Right forelimb (tissue), 1 donor: ENCODE data around the gene DCN.
A peak's percentile ranks its signal among the peaks of the same experiment; 100 is the strongest.

Experiments used
- DNase-seq: peaks from one replicate; pipeline ENCODE4 v3.0.0-alpha.2; 2018

DCN gene

GRCh38 chr12:91185421-91185820, 2.8 kb upstream of the DCN start:
- no peak for DNase-seq

- DNase-seq, result no peak
Measured at GRCh38 chr12:91183551-91183950, 934 bp upstream of the DCN start.

DNA sequence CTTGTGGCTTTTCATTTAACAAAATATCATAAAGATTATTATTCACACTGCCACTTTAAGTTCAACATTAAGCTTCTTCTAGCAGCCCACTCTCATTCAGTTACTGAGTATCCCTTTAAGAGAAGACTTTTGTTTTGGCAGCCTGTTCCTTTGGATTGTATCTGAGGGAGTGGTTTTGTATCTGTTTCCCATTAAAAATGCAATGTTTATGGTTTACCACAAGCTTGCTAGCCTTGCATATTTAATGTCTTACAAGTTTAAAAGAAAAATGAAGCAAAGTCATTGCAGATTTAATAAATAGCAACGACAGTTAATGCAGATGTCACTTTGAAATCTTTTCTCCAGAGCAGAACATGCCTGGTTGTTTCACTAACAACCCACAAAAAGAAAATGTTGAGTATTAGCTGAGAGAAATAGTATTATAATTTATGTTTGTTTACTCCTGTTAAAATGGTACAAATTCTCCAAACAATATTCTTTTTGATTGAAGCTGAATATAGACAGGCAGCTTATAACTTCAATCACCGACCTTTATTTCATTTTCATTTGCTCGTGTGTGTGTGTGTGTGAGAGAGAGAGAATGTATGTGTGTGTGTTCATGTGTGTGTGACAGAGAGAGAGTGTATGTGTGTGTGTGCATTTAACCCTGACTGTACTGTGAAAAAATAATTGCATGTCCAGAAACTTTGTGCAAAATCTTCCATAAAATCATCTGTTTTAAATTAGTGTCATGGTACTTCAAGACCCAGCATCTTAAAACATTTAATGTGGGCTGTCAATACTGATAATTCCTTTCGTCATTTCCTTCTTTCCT, 1.8 kb downstream of the DCN start:
- DNase-seq, result no peak

DNA sequence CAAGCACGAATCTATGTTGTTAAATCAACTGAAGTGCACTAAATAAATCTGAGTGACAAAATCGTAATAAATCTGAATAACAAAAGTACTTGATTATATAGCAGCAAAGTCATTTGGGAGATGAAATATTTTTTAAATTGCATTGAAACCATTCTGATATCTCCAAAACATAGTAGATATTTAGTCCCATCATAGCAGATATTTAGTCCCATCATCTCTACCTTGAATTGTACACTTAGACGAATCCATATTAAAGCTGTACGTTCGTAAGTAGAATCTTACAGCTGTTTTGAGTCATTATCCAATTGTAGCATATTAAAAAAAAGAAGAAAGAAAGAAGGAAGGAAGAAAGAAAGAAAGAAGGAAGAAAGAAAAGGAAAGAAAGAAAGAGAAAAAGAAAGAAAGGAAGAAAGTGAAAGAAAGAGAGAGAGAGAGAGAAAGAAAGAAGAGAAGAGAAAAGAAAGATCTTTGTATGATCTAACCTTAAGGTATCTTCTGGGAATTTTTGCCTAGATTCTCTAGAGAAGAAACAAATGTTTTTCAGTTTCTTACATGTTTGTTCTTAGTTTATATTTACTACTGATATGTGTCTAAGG, 2.6 kb downstream of the DCN start:
- DNase-seq, result no peak

GRCh38 chr12:91179315-91179714, 3.3 kb downstream of the DCN start:
- DNase-seq, result peak; percentile 48

DNA sequence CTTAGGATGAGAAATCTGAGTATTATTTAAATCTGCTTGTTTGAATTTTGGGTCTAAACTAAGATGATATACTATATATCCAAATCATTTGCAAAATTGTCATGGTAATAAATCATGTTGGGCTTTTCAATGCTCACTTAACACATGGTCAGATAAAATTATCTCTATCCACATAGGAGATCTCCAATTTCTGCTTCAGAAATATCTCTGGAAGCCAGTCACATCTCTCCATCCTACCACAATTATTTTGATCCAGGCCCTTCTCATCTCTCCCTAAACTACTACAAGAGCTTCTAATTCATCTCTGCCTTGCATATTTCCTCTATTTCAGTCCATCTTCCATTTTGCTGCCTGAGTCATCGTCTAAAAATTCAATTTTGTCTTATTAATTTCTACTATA, 3.8 kb downstream of the DCN start:
- DNase-seq, result no peak

- DNase-seq, result peak; percentile 68
Measured at GRCh38 chr12:91178139-91178561, 4.5 kb downstream of the DCN start.

GRCh38 chr12:91177381-91177780, 5.2 kb downstream of the DCN start:
- no peak for DNase-seq

DNA sequence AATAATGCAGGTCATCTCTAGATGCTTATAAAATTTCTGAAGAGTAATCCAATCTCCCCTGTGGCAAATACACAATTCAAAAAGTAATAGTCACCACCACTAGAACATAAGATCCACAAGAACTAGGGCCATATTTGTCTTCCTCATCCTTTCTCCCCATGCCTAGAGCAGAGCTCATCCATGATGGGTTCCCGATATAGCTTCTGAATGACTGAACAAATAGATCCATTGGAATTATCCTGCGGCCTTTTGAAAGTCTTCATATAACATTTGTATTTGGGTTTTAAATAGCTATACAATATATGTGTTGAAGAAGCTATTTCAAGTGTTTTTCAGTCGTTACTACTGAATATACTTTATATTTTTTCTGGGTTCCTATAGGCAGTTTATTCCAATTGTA, 5.7 kb downstream of the DCN start:
- DNase-seq, result no peak

- no peak for DNase-seq
Measured at GRCh38 chr12:91176358-91176757, 6.3 kb downstream of the DCN start.

GRCh38 chr12:91173124-91173523, 9.5 kb downstream of the DCN start:
- no peak for DNase-seq

- no peak for DNase-seq
Measured at GRCh38 chr12:91172096-91172495, 10.5 kb downstream of the DCN start.

GRCh38 chr12:91171476-91171875, 11.1 kb downstream of the DCN start:
- DNase-seq, result peak; percentile 55

- DNase-seq, result no peak
Measured at GRCh38 chr12:91163116-91163515, 19.5 kb downstream of the DCN start.

DNA sequence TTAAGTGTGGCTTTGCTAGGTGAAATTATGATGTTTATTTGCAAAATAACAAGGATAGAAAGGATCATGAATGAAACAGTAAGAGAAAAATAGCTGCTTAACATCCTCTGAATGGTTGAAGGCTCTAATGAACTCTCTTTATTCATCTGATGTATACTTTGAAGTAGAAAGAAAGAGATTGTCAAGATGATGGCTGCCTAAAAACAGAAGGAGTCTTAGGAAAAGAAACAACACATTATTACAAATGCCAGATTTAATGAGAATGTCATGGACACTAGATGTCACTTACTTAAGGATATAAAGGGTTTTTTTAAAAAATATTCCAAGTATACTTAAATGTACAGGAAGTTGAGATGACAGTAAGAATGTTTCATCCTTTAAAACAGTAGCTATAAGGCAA, 21.6 kb downstream of the DCN start:
- DNase-seq, result no peak

DNA sequence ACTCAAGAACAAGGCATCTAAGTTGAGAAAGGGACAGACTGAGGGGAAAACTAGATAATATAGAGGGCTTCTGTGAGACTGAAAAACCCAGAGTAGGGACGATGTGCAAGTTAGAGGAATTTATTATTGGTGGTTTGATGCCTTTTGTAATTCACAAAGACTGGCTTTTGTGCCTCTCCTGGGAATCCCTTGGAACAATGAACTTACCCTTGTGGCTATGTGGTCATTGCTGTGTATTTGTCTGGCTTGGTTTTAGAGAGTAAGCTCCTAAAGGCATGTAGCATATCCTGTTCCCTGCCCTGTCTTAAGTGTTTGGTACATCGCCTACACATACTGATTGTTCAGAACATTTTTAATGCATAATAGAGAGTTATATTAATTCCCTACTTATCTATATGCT, 26.6 kb downstream of the DCN start:
- no peak for DNase-seq

GRCh38 chr12:91154131-91154530, 28.5 kb downstream of the DCN start:
- no peak for DNase-seq

DNA sequence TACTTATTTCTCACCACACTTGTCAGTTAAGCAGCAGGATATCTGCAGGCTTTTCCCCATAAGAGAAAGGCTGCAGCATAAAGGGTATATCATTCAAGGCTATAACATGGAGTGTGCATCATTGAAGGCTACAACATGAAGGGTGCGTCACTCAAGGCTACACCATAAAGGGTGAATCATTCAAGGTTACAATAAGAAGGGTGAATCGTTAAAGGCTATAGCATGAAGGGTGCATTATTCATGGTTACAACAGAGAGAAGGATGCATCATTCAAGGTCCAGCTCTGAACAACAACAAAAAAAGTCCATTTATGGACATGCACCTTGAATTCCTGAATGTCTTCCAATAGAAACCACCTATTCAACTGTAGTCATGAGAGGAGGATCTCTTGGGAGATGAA, 38.6 kb downstream of the DCN start:
- DNase-seq, result no peak

DNA sequence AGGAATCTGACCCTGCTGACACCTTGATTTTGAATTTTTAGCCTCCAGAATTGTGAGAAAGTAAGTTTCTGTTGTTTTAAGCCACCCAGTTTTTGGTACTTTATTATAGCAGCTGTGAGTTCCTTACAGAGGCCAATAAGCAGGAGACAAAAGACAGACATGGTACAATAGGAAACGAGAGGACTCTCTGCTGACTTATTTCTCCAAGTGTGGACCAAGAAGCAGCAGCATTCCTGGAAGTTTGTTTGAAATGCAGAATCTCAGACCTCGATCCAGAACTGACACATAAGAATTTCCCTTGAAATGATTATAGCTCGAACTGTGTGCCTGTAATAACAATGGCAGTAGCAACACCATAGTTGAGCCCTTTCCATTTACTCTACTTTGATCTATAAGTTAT, 39.4 kb downstream of the DCN start:
- DNase-seq, result no peak

DNA sequence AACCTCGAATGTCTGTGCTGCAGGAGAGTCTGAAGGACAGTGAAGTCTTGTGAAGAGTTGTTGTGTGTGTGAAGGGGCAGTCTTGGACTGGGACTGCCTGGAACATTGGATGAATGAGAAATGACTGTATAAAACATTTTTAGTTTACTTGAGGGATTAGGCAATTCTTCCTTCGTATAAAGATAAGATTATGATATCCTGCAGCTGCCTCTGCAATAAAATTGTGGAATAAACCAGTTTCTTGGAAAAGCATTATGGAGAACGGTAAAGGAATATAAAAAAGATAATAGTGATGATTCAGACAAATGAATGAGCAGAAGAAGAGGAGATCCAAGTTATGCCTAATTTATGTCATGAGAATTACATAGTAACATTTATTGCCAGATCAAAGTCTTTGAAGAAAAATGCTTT, 40.4 kb downstream of the DCN start:
- DNase-seq, result no peak

GRCh38 chr12:91140026-91140931, 42.3 kb downstream of the DCN start:
- no peak for DNase-seq

DNA sequence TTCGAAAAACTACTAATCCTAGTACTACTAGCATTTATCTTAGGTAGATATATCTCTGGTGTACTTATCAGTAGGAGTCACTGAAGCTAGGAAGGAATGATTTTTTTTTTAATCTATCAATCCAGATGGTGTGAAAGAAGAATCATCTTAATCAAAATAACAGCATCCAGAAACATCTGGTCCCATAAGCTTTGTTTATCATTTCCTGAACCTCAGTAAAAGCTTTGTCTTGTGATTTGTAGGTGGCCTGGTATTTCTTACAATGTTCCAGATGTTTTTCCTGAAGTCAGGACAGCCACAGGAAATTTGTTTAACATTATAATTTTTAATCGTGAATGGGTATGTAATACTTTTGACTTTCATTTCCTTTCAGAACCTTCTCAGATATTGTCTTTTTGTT, 43.3 kb downstream of the DCN start:
- DNase-seq, result no peak

DNA sequence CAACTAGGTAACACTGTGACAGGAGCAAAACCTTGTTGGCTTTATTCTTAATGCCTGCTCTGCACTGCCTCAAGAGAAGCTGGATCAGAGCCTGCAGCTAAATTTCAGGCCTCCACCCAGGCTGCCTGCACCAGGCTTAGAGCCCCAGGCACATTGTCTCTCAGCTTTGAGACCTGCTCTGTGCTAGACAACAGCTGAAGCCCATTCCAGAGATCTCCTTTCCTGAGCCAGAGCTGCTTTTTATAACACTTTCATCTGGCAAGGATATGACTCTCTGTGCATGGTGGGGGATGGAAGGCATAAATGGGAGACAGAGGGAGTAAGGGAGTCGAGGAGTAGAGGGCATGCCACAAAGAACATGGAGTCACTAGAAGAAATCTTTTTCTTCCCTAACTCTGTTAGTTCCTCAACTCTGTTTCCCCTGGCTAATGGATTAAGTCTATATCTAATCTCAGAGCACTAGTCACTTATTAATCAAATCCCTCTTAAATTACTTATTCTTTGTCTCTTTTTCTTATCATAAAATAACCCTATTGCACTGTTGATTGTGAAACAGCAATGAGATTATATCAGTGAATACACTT, 44.2 kb downstream of the DCN start:
- no peak for DNase-seq
